ENCODE data around the gene SMPD3. TPM values are rescaled to one million over a fixed set of nuclear protein-coding genes. Genes with fewer than 3 reads are reported as not detected.

Gene SMPD3
- total RNA-seq, 2 donors from 2014 or later = 0.70 to 0.99 TPM

- H3K9me3 ChIP-seq (ENCODE audit: control insufficient read depth, low read length, poor library complexity, severe bottlenecking) = no peaks in the 10 kb centered on the region
- Mint-ChIP-seq H3K4me1 (peaks cover 15% of the 10 kb centered on the region), H3K27ac (peak overlapping the region; percentile 37), H3K27me3 (no peaks in the 10 kb centered on the region), H3K36me3 (ENCODE audit: low read depth) (peaks cover 13% of the 10 kb centered on the region), H3K4me3 (no peak overlapping the region)
- ATAC-seq = no peak
- DNase-seq = no peak
Observed at GRCh38 chr16:68335175-68335574, 113.1 kb downstream of the SMPD3 start.

DNA sequence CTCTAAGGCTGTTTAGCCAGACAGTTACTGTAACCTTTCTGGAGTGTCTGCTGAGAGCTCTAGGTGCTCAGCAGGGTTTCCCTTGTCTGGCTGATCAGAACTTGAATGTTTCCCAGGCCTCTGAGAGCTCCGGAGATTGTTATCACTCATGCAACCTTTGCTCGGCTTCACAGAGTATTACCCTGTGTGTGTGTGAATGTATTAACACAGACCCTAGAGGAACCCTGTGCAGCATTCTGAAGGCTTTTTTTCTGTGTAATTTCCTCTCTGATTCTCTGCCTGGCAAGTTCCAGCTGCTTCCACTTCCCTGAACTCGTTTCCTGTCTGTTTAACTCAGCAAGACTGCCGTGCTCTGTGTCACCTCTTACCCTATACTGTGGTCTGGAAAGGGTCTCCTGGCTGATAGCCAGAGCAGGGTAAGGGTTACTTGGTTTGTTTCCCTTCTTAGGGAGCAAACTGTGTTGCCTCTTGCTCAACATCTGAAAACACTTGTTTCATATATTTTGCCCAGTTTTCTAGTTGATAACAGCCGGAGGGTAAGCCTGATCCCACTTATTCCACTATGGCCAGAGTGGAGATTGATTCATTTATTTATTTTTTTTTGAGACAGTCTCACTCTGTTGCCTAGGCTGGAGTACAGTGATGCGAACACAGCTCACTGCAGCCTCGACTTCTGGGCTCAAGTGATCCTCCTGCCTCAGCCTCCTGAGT, 115.7 kb downstream of the SMPD3 start:
- no peaks in the 10 kb centered on the region for H3K9me3 ChIP-seq (ENCODE audit: control insufficient read depth, low read length, poor library complexity, severe bottlenecking)
- no peaks in the 10 kb centered on the region for H3K27me3 Mint-ChIP-seq
- H3K36me3 Mint-ChIP-seq (ENCODE audit: low read depth) = peaks cover 5% of the 10 kb centered on the region
- ATAC-seq (no peak), DNase-seq (no peak)
- no peak overlapping the region for H3K4me3 Mint-ChIP-seq
- no peak overlapping the region for H3K27ac Mint-ChIP-seq
- H3K4me1 Mint-ChIP-seq = peaks cover 18% of the 10 kb centered on the region

- Mint-ChIP-seq H3K27ac (no peak overlapping the region), H3K36me3 (ENCODE audit: low read depth) (peaks cover 5% of the 10 kb centered on the region), H3K4me3 (no peak overlapping the region), H3K27me3 (no peaks in the 10 kb centered on the region), H3K4me1 (peaks cover 17% of the 10 kb centered on the region)
- ATAC-seq (no peak), DNase-seq (no peak)
- no peaks in the 10 kb centered on the region for H3K9me3 ChIP-seq (ENCODE audit: control insufficient read depth, low read length, poor library complexity, severe bottlenecking)
Observed at GRCh38 chr16:68331879-68332410, 116.4 kb downstream of the SMPD3 start.

- Mint-ChIP-seq H3K27ac (no peak overlapping the region), H3K36me3 (ENCODE audit: low read depth) (no peaks in the 10 kb centered on the region)
Observed at GRCh38 chr16:68328860-68329390, 119.4 kb downstream of the SMPD3 start.

DNA sequence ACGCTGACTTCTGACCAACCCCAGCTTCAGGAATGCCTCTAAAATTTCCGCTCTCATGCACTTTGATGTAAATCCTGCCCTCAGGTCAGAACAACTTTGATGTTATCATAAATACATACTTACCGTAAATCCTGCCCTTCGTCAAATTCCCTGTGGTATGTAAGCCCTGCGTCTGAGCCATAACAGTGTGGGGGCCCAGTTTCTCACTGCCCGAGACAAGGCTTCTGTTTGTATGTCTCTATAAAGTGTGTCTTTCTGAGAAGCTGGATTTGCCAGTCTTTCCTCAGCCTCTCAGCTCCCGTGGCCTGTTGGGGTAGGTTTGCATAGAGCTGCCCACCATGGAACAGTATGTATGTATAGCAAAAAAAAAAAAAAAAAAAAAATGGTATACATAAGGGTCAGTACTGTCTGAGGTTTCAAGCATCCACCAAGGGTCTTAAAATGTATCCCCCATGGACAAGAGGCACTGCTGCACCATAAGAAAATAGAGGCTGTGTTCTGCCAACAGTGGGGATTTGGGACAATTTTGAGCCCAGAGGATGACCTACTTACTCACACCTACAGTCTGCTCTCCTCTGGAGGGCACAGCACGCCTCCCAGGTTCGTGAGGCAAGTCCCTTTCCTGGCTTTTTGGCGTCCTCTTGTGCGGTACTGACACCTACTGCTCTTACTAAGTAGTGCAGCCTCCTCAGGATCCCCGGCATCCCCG, 120.0 kb downstream of the SMPD3 start:
- H3K4me1 Mint-ChIP-seq = peaks cover 13% of the 10 kb centered on the region
- H3K27ac Mint-ChIP-seq = peak overlapping the region; percentile 16
- H3K27me3 Mint-ChIP-seq = no peaks in the 10 kb centered on the region
- H3K4me3 Mint-ChIP-seq = no peak overlapping the region
- no peaks in the 10 kb centered on the region for H3K9me3 ChIP-seq (ENCODE audit: control insufficient read depth, low read length, poor library complexity, severe bottlenecking)
- peak; percentile 60 to 76 (median 65) for DNase-seq
- peak; percentile 99 for ATAC-seq
- no peaks in the 10 kb centered on the region for H3K36me3 Mint-ChIP-seq (ENCODE audit: low read depth)

More at GRCh38 chr16:68328860-68329390, 119.4 kb downstream of the SMPD3 start:
- no peak for DNase-seq
- Mint-ChIP-seq H3K4me3 (no peak overlapping the region), H3K4me1 (peaks cover 13% of the 10 kb centered on the region), H3K27me3 (no peaks in the 10 kb centered on the region)
- ATAC-seq = no peak
- H3K9me3 ChIP-seq (ENCODE audit: control insufficient read depth, low read length, poor library complexity, severe bottlenecking) = no peaks in the 10 kb centered on the region

- Mint-ChIP-seq H3K27me3 (no peaks in the 10 kb centered on the region), H3K4me3 (no peak overlapping the region), H3K4me1 (peaks cover 11% of the 10 kb centered on the region), H3K27ac (no peak overlapping the region), H3K36me3 (ENCODE audit: low read depth) (no peaks in the 10 kb centered on the region)
- DNase-seq (no peak), ATAC-seq (no peak)
- H3K9me3 ChIP-seq (ENCODE audit: control insufficient read depth, low read length, poor library complexity, severe bottlenecking) = no peaks in the 10 kb centered on the region
Observed at GRCh38 chr16:68324780-68325357, 123.4 kb downstream of the SMPD3 start.

DNA sequence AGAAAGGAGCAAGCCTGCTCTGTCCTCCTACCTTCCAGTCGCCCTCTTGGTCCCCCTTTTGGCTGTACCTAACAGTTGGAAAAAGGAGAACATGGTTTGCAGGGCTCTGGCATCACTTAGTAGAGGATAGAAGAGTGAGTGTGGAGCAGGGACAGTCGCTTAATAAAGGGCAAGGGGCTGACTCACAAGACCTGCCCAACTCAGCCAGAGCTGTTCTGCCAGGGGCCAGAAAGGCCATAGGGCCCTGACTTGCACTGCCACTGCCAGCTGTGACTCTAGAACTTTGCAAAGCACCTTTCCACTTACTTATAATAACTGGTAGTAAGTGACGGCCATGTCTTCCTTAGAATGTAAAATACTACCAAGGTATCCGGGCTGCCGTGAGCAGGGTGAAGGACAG, 124.0 kb downstream of the SMPD3 start:
- peak overlapping the region; percentile 45 for H3K27ac Mint-ChIP-seq
- no peaks in the 10 kb centered on the region for H3K27me3 Mint-ChIP-seq
- no peaks in the 10 kb centered on the region for H3K9me3 ChIP-seq (ENCODE audit: control insufficient read depth, low read length, poor library complexity, severe bottlenecking)
- no peak overlapping the region for H3K4me3 Mint-ChIP-seq
- no peak for DNase-seq
- H3K36me3 Mint-ChIP-seq (ENCODE audit: low read depth) = no peaks in the 10 kb centered on the region
- H3K4me1 Mint-ChIP-seq = peaks cover 13% of the 10 kb centered on the region
- ATAC-seq = no peak

- Mint-ChIP-seq H3K27me3 (no peaks in the 10 kb centered on the region), H3K27ac (peak overlapping the region; percentile 88), H3K4me1 (peaks cover 19% of the 10 kb centered on the region), H3K36me3 (ENCODE audit: low read depth) (peaks cover 5% of the 10 kb centered on the region), H3K4me3 (no peak overlapping the region)
- H3K9me3 ChIP-seq (ENCODE audit: control insufficient read depth, low read length, poor library complexity, severe bottlenecking) = no peaks in the 10 kb centered on the region
- peak; percentile 37 for ATAC-seq
- no peak for DNase-seq
Observed at GRCh38 chr16:68319185-68319908, 129.0 kb downstream of the SMPD3 start.

DNA sequence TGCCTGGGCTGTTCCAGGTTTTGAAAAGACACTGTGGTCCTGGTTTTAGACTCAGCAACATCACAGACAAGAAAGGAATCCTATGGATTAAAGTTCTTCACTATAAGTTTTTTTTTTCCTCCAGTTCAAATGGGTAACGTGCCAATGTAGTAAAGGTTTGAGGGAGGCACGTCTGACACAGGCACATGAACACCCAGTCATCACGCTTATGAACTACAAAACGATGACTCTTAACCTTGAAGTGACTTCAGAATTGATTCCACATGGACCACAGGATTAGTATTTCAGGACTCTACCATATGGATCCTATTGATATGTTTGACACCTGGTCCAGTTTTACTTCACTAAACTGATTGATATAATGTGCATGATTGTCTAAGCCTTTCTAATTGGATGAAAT, 135.2 kb downstream of the SMPD3 start:
- Mint-ChIP-seq H3K27me3 (no peaks in the 10 kb centered on the region), H3K36me3 (ENCODE audit: low read depth) (peaks cover 3% of the 10 kb centered on the region), H3K27ac (no peak overlapping the region), H3K4me3 (peak overlapping the region; percentile 31), H3K4me1 (peaks cover 29% of the 10 kb centered on the region)
- ATAC-seq = no peak
- no peak for DNase-seq
- H3K9me3 ChIP-seq (ENCODE audit: control insufficient read depth, low read length, poor library complexity, severe bottlenecking) = no peaks in the 10 kb centered on the region

DNA sequence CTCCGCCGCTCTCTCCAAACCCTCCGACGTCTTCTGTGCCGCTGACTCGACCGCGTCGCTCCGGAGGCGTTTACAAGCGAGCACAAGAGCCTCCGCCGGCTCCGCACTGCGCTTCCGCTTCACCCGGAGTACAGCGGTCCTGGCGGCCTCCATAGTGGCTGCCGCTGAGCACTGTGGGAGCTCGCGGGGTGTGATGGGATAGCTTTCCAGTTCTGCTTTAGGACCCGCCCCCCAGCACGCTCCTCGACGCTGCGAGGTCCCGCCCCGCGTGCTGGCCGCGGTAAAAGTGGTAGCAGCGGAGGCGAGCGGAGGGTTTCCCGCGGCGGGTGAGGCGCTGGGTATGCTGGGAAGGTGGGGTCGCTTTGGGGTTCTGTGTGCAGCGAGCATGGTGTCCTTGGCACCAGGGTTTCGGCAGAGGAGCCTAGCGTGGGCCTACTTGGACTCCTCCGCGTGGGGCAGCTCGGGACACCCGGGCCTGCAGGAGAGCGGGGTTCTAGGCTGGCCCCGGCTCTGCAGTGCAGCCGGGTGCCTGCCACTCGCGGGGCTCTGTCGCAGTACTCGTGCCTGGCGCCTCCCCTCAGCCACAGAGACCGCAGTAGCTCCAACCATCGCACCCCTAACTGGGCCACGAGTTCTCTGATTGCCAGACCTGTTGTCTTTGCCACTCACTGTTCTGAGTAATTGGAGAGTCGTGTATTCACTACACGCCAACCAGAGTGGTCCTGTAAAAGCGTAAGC, 137.4 kb downstream of the SMPD3 start, which contains the start of the genes PRMT7 and SLC7A6OS:
PRMT7 (plus strand) TSS at position 246 of the 738 bp plus-strand sequence. CDS start 4,961 bp downstream, outside the sequence.
SLC7A6OS (minus strand) TSS at position 173 of the 738 bp plus-strand sequence; CDS start at position 153, 20 bp downstream.
- DNase-seq (peak; percentile 83 to 90 (median 89)), ATAC-seq (peak; percentile 97)
- peaks cover 29% of the 10 kb centered on the region for H3K4me1 Mint-ChIP-seq
- peak within 1 kb of the TSS; percentile 93 for H3K27ac Mint-ChIP-seq
- peaks cover 3% of the 10 kb centered on the region for H3K36me3 Mint-ChIP-seq (ENCODE audit: low read depth)
- H3K9me3 ChIP-seq (ENCODE audit: control insufficient read depth, low read length, poor library complexity, severe bottlenecking) = no peaks in the 10 kb centered on the region
- H3K27me3 Mint-ChIP-seq = no peaks in the 10 kb centered on the region
- peak within 1 kb of the TSS; percentile 96 for H3K4me3 Mint-ChIP-seq

- peaks cover 3% of the 10 kb centered on the region for H3K36me3 Mint-ChIP-seq (ENCODE audit: low read depth)
Observed at GRCh38 chr16:68310437-68310773, 137.9 kb downstream of the SMPD3 start.

GRCh38 chr16:68309799-68310198, 138.5 kb downstream of the SMPD3 start:
- no peaks in the 10 kb centered on the region for H3K9me3 ChIP-seq (ENCODE audit: control insufficient read depth, low read length, poor library complexity, severe bottlenecking)
- peaks cover 3% of the 10 kb centered on the region for H3K36me3 Mint-ChIP-seq (ENCODE audit: low read depth)
- peak overlapping the region; percentile 93 for H3K27ac Mint-ChIP-seq
- peaks cover 32% of the 10 kb centered on the region for H3K4me1 Mint-ChIP-seq
- H3K27me3 Mint-ChIP-seq = no peaks in the 10 kb centered on the region
- DNase-seq (no peak), ATAC-seq (no peak)
- H3K4me3 Mint-ChIP-seq = peak overlapping the region; percentile 96

More at GRCh38 chr16:68310437-68310773, 137.9 kb downstream of the SMPD3 start:
- DNase-seq = peak in 1 of 3 donors; percentile 9
- peaks cover 30% of the 10 kb centered on the region for H3K4me1 Mint-ChIP-seq
- peak overlapping the region; percentile 93 for H3K27ac Mint-ChIP-seq
- ATAC-seq = no peak
- no peaks in the 10 kb centered on the region for H3K9me3 ChIP-seq (ENCODE audit: control insufficient read depth, low read length, poor library complexity, severe bottlenecking)
- no peaks in the 10 kb centered on the region for H3K27me3 Mint-ChIP-seq
- H3K4me3 Mint-ChIP-seq = peak overlapping the region; percentile 96

Data from T-helper 17 cell (primary cell).